ENCODE measurements around the gene DDX1.
"Not testable (repeated sequence)": the region's sequence is repeated elsewhere in the genome, so short reads cannot be mapped to it uniquely, and the experiment has no call there.

DNA sequence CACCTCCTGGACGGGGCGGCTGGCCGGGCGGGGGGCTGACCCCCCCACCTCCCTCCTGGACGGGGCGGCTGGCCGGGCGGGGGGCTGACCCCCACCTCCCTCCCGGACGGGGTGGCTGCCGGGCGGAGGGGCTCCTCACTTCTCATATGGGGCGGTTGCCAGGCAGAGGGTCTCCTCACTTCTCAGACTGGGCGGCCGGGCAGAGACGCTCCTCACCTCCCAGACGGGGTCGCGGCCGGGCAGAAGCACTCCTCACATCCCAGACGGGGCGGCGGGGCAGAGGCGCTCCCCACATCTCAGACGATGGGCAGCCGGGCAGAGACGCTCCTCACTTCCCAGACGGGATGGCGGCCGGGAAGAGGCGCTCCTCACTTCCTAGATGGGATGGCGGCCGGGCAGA, 88.5 kb downstream of the DDX1 start:
- TF ChIP-seq, protein P1, sequence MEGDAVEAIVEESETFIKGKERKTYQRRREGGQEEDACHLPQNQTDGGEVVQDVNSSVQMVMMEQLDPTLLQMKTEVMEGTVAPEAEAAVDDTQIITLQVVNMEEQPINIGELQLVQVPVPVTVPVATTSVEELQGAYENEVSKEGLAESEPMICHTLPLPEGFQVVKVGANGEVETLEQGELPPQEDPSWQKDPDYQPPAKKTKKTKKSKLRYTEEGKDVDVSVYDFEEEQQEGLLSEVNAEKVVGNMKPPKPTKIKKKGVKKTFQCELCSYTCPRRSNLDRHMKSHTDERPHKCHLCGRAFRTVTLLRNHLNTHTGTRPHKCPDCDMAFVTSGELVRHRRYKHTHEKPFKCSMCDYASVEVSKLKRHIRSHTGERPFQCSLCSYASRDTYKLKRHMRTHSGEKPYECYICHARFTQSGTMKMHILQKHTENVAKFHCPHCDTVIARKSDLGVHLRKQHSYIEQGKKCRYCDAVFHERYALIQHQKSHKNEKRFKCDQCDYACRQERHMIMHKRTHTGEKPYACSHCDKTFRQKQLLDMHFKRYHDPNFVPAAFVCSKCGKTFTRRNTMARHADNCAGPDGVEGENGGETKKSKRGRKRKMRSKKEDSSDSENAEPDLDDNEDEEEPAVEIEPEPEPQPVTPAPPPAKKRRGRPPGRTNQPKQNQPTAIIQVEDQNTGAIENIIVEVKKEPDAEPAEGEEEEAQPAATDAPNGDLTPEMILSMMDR (IDR thresholded peaks at IDR 0.05), result not testable (repeated sequence)
- not testable (repeated sequence) for TF ChIP-seq POLR2AphosphoS5, POLR2A (IDR thresholded peaks at IDR 0.05)

Measured in breast epithelium (tissue), 3 donors.